HuH-7.5 (cell line): ENCODE results near the gene NETO2.
"Not testable (repeated sequence)": the region's sequence is repeated elsewhere in the genome, so short reads cannot be mapped to it uniquely, and the experiment has no call there.

ENCODE experiments used
- DNase-seq: peaks from one replicate; pipeline ENCODE4 v3.0.0; 2011; ENCODE audit warnings: low spot score

The NETO2 gene

DNA sequence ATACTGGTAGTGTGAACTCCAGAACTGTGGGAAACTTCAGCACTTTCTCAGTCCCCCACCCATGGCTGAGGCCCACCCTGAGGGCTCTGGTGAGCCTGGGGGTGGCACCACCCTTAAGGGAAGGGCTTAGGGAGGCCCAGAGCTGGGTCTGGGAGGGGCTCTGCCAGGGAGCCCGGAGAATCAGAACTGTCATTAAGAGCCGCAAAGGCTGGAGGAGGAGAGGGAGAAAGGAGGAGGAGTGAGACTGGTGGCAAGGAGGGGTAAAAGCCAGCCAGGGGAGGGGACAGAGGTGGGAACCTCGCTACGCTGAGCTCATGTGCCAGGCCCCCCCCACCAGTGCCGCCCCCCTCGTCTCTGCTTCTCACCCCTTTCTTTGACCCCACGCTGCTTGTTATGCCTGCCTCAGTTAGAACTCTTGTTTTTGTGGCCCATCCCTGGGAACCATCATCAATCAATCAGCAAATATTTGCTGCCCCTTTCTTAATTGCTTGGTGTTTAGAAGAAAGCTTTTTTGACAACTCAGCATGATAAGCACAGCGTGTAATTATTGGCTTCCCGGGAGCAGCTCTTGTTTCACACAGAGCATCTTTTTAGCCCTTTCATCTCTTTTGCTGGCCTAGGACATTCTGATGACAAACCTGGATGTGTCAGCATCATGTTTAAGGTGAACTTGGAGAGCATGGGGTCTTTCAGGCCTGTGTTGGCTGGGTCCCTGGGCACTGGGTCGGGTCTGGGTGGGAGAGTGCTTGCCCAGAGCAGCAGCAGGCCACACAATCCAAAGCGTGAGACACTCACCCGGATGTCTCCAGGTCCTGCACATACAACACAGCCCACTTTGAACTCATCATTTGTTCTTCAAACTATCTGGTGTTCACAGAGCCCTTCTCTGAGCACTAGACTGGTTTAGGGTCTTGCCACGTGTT lies 77.7 kb downstream of the NETO2 start:
- DNase-seq: no peak

DNA sequence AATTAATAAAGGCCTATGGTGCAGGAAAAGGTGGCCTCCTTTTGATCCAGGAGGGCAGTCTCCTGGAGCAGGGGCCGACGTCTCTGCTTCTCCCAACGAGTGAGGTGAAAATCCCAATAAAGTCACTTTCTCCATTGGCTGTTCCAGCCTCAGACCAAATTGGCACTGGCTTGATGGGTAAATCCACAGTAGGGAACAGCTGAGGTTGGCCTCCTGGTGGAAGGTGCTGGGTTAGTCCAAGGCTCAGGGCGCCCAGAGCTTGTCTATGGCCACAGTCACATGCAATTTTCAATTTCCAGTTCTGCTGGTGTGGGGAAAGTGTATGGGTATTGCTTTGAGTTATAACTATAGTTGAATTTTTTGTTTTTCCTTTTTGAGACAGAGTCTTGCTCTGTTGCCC lies 79.0 kb downstream of the NETO2 start:
- no peak for DNase-seq

GRCh38 chr16:47063011-47063724 lies 80.6 kb downstream of the NETO2 start:
- DNase-seq: no peak

DNA sequence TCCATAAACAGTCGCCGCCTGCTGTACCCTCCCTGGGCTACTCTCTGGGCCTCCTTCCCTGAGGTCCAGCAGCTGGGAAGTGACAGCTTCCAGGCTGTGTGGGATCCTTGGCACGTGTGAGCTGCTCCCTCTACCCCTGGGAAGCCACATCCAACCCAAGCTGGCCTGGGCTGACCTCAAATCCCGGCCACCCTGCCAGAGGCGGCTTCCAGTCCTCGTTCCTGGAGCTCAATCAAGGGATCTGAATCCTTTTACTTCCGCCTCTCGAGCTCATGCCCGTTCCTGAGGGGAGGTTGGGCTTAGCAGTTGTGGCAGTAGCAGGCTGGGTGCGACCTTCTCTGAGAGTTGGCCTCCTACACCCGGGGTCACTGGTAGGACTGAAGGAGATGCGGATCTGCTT lies 82.5 kb downstream of the NETO2 start:
- no peak for DNase-seq

- no peak for DNase-seq
Observed at GRCh38 chr16:47060596-47060995, 83.1 kb downstream of the NETO2 start.

DNA sequence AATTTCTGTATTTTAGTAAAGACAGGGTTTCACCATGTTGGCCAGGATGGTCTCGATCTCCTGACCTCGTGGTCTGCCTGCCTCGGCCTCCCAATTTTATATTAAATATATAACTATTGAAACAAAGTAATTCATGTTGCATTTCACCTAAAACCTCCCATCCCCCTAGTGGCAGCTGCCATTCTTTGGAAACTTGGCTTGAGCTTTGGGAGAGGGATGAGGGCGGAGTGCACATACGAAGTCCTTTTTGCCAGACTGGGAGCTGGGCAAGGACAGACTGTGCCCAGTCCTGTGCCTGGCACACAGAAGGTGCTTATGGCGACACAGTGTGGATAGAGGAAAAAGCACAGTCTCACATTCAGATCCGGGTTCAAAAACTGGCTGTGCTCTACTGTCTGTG lies 83.8 kb downstream of the NETO2 start:
- no peak for DNase-seq

DNA sequence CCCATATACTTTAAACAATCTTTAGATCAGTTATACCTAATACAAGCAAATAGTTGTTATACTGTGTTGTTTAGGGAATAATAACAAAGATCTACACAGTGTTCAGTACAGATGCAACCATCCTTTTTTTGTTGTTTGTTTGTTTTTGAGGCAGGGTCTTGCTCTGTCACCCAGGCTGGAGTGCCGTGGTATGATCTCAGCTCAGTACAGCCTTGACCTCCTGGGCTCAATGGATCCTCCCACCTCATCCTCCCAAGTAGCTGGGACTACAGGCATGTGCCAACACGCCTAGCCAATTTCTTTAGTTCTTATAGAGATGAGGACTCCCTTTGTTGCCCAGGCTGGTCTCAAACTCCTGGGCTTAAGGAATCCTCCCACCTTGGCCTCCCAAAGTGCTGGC lies 84.6 kb downstream of the NETO2 start:
- not testable (repeated sequence) for DNase-seq

GRCh38 chr16:47058295-47059086 lies 85.3 kb downstream of the NETO2 start:
- DNase-seq: no peak

GRCh38 chr16:47057630-47057993 lies 86.1 kb downstream of the NETO2 start:
- DNase-seq: no peak

DNA sequence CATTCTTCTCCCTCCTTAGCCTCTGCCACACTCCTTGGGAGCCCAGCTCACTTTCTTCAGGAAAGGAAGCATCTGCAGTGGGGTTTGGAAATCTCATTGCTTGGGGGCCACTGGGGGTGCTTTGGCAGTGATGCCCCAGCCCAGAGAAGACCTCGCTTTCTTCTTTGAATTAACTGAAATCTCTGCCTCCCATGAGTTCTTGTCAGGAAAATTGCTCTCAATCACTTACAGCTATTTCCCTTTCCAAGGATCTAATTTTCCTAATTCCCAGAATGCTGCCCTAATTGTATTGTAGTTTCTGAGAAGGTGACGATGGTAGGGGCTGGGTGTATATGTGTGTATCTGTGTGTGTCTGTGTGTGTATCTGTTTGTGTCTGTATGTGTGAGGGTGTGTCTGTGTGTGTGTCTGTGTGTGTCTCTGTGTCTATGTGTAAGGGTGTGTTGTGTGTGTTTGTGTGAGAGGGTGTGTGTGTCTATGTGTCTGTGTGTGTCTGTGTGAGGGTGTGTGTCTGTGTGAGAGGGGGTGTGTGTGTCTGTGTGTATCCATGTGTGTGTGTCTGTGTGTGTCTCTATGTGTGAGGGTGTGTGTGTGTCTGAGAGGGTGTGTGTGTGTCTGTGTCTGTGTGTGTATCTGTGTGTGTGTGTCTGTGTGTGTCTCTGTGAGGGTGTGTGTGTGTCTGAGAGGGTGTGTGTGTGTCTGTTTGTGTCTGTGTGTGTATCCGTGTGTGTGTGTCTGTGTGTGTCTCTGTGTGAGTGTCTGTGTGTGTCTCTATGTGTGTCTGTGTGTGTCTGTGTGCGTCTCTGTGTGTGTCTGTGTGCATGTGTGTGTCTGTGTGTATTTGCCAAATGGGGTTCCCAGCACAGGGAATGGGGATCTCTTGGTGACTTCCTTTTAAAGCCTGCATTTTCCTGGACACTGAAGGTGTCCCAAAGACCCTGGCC lies 86.8 kb downstream of the NETO2 start:
- no peak for DNase-seq

GRCh38 chr16:47056061-47056460 lies 87.7 kb downstream of the NETO2 start:
- DNase-seq: not testable (repeated sequence)

DNA sequence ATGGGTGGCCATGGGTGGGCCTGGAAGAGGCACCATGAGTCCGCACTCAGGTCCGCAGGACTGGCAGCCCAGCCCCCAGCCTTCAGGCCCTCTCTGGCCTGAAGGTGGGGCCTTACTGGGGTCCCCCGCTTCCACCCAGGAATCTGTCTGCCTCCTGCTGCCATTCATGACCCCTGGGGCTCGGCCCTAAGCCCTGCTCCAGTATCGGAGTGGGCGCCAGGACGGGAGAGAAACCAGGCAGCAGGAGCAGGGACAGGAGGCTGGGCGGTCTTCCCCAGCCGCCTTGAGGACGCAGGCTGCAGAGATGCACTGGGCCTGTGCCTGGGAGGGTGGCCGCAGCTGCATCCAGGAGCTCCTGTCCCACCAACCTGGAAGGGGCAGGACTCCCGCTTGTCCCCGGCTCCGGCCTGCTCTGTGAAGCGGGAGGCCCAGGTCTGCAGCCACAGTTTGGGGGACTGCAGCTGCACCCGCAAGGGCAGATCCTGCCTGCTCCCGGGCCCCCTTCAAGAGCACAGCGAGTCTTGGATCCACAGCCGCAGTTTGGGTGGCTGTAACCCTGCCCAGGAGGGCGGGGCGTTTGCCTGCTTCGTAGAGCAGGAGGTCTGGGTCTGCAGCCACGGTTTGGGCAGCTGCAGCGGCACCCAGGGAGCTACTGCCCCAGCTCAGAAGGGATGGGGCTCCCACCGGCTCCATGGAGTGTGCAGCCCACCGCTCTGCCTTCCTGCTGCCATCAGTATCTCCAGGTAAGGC lies 88.4 kb downstream of the NETO2 start:
- DNase-seq: no peak

DNA sequence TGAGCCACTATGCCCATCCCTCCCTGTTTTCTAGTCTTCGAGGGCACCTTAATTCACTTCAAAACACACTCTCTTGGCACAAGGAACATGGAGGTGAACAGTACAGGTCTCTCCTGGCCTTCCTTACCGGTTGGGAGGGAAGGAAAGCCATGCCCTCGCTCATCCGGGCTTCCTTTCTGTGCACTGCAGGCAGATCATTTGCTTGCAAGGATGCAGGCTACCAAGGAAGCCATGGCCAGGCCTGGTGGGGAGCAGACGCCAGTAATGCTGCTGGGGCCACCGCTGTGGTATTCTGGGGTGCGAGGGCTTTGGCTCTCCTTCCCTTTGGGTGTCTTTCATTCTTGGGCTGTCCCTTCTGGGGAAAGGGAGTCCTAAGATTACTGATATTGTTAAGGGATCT lies 89.4 kb downstream of the NETO2 start:
- DNase-seq: no peak

- DNase-seq: no peak
Observed at GRCh38 chr16:47053895-47054294, 89.8 kb downstream of the NETO2 start.

GRCh38 chr16:47052666-47053640 lies 90.8 kb downstream of the NETO2 start:
- no peak for DNase-seq

- DNase-seq: no peak
Observed at GRCh38 chr16:47051031-47051430, 92.7 kb downstream of the NETO2 start.

DNA sequence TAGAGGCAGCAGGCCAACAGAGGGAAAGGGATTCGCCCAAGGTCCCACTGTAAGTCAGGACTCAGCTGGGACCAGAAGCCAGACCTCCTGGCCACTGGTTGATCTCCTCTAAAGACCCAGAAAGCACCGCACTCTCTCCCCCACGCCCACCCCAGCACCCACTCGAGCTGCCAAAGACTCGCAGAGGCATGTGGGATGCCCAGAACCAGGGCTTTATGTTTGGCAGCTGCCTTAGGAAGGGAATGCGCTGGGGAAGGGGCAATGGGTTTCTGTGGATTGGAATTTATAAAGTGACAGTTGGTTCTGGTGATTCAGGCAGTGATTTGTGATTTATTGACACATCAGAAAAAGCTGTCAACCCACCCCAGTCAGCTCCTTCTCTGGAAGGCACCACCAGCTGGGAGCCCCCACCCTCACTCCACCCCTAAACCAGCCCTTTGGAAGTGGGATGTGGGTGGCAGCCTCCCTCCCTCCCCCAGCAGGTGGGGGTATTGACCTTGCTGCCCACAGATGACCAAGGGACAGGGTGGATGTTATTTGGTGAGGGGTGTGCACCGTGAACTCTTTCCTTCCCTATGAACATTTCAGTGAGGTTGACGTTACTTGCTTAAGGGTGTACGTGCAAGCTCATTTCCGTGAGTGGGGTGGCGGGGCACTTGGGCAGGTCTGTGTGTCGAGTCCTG lies 93.7 kb downstream of the NETO2 start:
- DNase-seq: no peak

DNA sequence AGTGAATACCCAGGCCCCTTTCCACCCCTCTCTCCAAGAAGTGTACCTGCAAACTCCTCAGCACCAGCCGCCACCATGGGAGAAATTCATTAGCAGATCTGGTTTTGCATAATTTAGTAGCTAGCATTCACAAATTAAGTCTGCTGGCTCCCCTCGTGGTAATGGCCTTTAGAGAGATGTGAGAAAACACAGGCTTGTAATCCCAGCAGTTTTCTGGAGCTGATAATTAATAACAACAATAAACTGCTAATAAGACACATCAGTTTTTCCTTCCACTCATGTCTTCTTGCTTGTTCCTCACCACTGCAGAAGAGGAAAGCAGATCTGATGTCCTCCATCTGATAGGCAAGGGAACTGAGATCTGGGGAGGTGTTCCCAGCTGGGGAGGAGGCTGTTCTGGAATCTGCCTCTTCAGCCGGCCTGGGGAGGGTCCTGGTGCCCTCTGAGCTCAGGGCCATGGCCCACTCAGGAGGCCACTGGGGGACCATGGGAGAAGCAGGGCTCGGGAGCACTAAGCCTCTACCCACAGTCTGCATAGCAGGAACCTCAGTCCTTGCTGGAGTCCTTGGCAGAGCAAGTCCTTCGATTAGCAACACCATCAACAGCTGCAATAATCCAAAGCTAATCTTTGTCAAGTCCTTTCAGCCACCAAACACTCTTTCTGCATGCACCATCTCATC lies 96.1 kb downstream of the NETO2 start:
- no peak for DNase-seq
